GM11168 (cell line): ENCODE measurements around the gene TSSK3.

Experiments
- in situ Hi-C: fragments of 300-500 bp; cut with MboI; formaldehyde crosslinking; loops from one replicate; pipeline ENCODE4 v1.12.0; 2022; ENCODE audit warnings: low sequenced_read_pairs; ENCODE audit not compliant: unreplicated experiment

Gene TSSK3

GRCh38 chr1:32362474-32363313 is at the start of gene TSSK3, which contains the start of gene FAM229A:
TSS of gene TSSK3 (plus strand) at chr1:32362539. CDS start at chr1:32362702, 163 bp downstream.
TSS of gene FAM229A (minus strand) at chr1:32362485. CDS start at chr1:32362091, 394 bp downstream.
- in situ Hi-C loops = no loop called here

- in situ Hi-C loops = no loop called here
These were observed 45.4 kb upstream of the TSSK3 start for GRCh38 chr1:32316903-32317277.

GRCh38 chr1:32318127-32318869 is 44.0 kb upstream of the TSSK3 start:
- in situ Hi-C loops = no loop called here

GRCh38 chr1:32321712-32322291 is 40.5 kb upstream of the TSSK3 start:
- in situ Hi-C loops = no loop called here

- in situ Hi-C loops = no loop called here
These were observed 35.1 kb upstream of the TSSK3 start for GRCh38 chr1:32327204-32327603.

GRCh38 chr1:32329931-32330466 is 32.3 kb upstream of the TSSK3 start:
- in situ Hi-C loops = no loop called here

GRCh38 chr1:32330558-32331151 is 31.7 kb upstream of the TSSK3 start:
- in situ Hi-C loops = no loop called here

- in situ Hi-C loops = no loop called here
These were observed 30.8 kb upstream of the TSSK3 start for GRCh38 chr1:32331549-32331948.

GRCh38 chr1:32332290-32333079 is 29.9 kb upstream of the TSSK3 start:
- in situ Hi-C loops = no loop called here

GRCh38 chr1:32333251-32333963 is 28.9 kb upstream of the TSSK3 start:
- in situ Hi-C loops = no loop called here

GRCh38 chr1:32334274-32334861 is 28.0 kb upstream of the TSSK3 start:
- in situ Hi-C loops = no loop called here

- in situ Hi-C loops = no loop called here
These were observed 27.3 kb upstream of the TSSK3 start for GRCh38 chr1:32334864-32335534.

GRCh38 chr1:32335535-32335789 is 26.9 kb upstream of the TSSK3 start:
- in situ Hi-C loops = no loop called here

- in situ Hi-C loops = no loop called here
These were observed 26.3 kb upstream of the TSSK3 start, which contains the start of gene MARCKSL1 for GRCh38 chr1:32335790-32336590. TSS of gene MARCKSL1 (minus strand) at chr1:32336233. CDS start at chr1:32336033, 200 bp downstream.

GRCh38 chr1:32336591-32336932 is 25.8 kb upstream of the TSSK3 start:
- in situ Hi-C loops = no loop called here

GRCh38 chr1:32336963-32337675 is 25.2 kb upstream of the TSSK3 start:
- in situ Hi-C loops = no loop called here
